Right lung (tissue), 10 donors: ENCODE results near the gene CSRP3. TPM values are rescaled to one million over a fixed set of nuclear protein-coding genes. Genes with fewer than 3 reads are reported as not detected.
A peak's percentile ranks its signal among the peaks of the same experiment; 100 is the strongest.

ENCODE experiments used
- DNase-seq, 2 donors: peaks; one replicate each; pipeline ENCODE4 v3.0.0-alpha.2; 2013
- long read RNA-seq, 8 donors: transcript quantifications; one replicate each; lab custom pipeline, GENCODE V29; 2026
- polyA plus RNA-seq, 5 donors: library from polyadenylated mRNA; unstranded; fragments of 120-200 nt; gene quantifications; one replicate each; pipeline versions ENCODE4 v1.2.1 to v1.2.3, GENCODE V29; 2013; ENCODE audit warnings: inconsistent platforms in 1 of 5, low replicate concordance in 1 of 5; ENCODE audit not compliant: insufficient read length in 5 of 5, insufficient read depth in 1 of 5

Gene CSRP3
- polyA plus RNA-seq, result 10 to 100 TPM in 1 of 5 donors, 1 to 10 TPM in 2, under 1 TPM in 2; 0.40 to 29.2 (median 1.1) TPM
- long read RNA-seq, donor 1, result 0 reads
- long read RNA-seq, donor 2, result 0 reads
- long read RNA-seq, donor 3, partial matches to known transcripts, result 0 of 3 reads
- long read RNA-seq, donor 3, other reads (novel, unspliced or antisense), result 0 of 3 reads
- long read RNA-seq, donor 4, partial matches to known transcripts, result 0 of 1 reads
- long read RNA-seq, donor 4, other reads (novel, unspliced or antisense), result 0 of 1 reads
- long read RNA-seq, donor 5, partial matches to known transcripts, result 0 of 1 reads
- long read RNA-seq, donor 5, other reads (novel, unspliced or antisense), result 0 of 1 reads
- long read RNA-seq, donor 6, partial matches to known transcripts, result 0 of 1 reads
- long read RNA-seq, donor 6, other reads (novel, unspliced or antisense), result 0 of 1 reads
- long read RNA-seq, donor 7, partial matches to known transcripts, result 0 of 3 reads
- long read RNA-seq, donor 7, other reads (novel, unspliced or antisense), result 0 of 3 reads
- long read RNA-seq, donor 8, result 0 reads

DNA sequence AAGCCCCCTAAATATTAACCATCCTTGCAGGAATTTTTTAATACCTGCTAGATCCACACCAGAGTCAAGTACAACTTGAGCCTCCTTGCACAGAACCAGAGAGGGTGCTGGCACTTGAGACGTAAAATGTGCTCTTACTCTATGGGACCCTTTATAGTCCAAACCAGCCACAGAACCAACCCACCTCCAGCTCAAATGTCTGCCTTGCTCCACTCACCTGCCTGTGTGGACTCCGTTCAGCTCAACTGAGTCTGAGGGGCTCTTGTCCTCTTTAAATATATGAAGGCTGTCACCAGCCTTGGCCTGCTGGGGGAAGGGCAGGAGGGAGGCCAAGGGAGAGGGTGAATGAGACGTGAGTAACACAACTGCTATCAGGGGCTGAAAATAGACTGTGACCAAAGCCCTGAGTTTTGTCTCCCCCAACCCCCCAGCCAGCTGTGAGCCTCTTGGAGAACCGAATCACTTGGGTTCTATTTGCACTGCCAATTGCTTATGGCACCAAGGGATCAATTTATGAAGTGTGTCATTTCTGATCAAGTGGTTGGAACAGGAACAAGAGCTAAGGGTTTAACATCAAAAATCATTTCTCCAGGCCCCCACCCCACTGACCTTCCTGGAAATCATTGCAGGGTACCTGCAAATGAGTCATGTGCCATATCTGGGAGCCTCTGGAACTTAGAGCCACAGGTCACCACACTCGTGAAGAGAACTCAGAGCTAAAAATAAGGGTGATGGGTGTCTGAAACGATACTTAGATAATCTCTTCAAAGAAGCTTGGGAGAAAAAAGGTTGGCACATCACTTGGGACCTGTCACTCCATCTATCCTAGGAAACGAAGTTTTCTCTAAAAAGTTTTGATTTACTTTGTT lies at the start of gene CSRP3:
TSS of gene CSRP3 (minus strand) at position 247 of the 869 bp plus-strand sequence. CDS start 9,535 bp downstream, outside the sequence.
- DNase-seq, result no peak

DNA sequence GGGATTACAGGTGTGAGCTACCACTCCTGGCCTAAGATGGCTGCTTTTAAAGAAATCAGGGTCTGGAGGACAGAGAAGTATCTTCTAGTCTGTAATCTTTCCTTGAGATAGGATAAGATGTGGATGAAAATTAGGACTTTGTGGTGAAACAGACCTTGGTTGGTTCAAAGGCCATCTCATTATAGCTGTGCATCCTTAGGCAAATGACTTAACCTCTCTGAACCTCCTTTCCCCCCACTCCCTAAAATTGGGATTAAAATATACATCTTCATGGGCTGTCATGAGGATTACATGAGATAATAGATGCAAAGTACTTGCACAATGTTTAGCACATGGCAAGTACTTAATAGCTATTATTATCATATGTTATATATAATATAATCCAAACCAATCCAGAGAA lies 49.8 kb upstream of the CSRP3 start:
- DNase-seq, result no peak

DNA sequence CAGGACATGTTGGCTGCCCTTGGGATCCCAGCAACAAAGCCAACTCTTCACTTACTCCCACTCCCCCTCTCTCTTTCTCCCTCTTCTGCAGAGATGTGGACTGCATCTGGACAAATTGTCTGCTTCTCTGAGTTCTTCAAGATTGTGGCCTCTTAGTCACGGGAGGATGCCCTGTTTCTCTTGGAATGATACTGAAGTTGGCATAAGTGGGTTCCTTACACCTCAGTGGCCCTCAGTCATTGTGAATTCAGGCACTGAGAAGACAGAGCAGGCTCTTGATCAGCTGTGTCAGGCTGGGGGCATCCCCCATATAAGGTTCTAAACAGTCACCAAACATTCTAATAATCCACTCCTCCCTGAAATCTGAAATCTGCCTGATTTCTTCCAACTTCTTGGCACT lies 45.0 kb upstream of the CSRP3 start:
- no peak for DNase-seq

DNA sequence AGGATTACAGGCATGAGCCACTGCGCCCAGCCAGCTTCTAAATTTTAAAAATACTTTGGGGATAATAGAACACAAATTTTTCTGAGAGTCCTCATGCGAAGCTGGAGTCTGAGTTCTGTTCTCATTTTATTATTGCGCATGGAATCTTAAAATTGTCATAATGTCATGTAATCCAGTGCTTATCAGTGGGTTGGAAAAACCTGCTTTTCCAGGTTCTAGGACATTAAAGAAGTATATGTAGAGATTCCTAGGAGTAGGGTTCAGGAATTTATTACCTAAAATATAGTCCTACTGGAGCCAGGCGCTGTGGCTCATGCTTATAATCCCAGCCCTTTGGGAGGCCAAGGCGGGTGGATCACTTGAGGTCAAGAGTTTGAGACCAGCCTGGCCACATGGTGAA lies 43.6 kb upstream of the CSRP3 start:
- no peak for DNase-seq

DNA sequence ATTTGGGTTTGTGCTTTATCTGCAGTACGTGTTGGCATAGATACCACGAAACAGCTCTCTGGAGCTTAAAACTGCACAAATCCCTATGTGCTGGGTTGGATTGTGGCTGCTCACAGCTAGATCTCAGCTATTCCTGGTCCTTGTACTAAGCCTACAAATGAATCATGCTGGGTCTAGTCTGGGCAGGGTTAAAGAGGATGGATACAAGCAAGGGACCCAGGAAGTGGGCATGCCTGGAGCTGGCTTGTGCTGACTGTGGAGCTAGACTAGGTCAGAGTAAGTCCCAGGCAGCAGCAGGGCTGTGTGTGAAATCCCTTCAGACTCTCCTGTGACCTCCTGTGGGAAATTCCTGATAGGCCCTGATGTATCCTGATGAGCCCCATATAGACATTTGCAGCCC lies 42.8 kb upstream of the CSRP3 start:
- no peak for DNase-seq

DNA sequence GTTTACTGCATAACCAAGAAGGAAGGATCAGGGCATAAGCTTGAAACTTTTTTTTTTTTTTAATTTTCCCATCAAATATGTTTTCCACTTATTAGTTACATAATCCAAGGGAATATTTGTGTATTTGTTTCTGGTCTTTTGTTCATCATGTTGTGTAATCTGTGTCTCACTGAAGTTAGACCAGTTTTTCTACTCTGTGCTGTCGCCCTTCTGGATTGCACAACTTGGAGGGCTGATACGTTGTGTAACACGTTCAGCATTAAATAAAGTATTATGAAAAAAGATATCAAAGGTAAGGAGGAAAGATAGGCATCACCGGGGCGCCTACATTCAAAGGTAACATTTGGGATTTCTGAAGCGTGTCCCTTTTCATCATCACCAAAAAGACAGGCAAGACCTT lies 42.3 kb upstream of the CSRP3 start:
- DNase-seq, result peak in 1 of 2 donors; percentile 34

DNA sequence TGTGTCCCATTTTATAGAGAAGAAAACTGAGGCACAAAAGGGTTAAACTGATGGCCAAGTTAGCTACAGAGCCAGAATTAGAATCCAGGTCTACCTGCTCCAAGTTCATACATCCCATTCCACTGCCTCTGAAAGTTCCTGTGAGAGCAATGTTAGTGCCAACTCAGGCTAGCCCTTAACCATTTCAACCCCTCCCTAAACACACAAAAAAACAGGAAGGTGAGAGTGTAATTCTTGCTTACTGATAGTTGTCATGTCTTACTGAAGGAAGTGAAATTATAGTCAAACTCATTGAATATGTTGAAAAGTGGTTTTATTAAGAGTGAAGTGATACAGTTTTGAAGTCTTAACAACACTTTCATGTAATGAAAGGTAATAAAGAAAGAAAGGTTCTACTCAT lies 41.8 kb upstream of the CSRP3 start:
- peak in 1 of 2 donors; percentile 3 for DNase-seq

DNA sequence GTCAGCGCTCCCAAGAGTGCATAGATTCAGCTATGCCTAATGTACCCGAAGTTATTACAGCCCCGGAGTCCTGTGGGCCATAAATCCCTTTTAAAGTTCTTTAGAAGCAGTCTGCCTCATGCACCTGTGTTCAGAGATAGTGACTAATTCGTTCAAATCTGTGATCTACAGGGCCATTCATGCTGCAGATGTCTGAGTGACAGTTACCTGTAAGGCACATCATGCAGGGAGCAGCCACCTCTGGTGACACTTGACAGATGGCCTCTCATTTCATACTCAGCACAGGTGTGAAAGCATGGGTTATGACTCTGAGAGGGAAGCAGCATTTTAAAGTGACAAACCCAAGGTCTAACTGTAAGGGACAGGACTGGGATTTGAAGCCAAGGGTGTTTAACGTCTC lies 41.4 kb upstream of the CSRP3 start:
- DNase-seq, result no peak

DNA sequence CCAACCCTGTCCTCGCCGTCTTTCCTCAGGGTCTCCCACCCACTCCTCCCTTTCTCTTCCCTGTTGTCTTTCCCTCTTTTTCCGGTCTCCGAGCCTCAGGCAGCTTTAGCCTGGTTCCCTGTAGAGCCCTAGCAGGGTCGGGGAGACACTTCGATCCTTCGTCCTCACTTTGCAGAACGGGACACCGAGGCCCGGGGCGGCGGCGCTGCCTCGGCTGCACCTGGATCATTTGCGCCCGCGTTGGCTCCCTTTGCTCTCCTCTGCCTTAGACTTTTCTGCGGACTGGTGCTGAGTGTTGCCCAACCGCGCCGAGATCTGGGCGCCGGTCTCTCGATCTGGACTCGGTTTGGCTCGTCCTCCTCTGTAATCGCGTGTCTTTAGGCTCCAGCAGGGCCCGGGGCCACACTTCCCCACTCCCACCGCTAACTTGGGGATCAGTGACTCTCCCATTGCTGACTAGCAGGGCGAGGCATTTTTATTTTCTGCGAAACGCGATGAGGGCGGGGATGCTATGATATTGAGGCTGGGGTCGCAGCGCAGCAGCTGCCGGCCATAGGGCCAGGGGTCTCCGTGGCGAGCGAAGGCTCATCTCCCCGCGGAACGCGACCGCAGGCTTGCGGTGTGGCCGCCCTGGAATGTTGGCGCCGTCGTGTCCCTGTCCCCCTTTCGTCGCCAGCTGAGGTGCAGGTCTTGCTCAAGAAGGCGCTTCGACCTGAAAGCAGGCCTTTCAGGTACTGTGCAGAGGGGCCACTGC lies 40.6 kb upstream of the CSRP3 start:
- DNase-seq, result peak in 1 of 2 donors; percentile 8

DNA sequence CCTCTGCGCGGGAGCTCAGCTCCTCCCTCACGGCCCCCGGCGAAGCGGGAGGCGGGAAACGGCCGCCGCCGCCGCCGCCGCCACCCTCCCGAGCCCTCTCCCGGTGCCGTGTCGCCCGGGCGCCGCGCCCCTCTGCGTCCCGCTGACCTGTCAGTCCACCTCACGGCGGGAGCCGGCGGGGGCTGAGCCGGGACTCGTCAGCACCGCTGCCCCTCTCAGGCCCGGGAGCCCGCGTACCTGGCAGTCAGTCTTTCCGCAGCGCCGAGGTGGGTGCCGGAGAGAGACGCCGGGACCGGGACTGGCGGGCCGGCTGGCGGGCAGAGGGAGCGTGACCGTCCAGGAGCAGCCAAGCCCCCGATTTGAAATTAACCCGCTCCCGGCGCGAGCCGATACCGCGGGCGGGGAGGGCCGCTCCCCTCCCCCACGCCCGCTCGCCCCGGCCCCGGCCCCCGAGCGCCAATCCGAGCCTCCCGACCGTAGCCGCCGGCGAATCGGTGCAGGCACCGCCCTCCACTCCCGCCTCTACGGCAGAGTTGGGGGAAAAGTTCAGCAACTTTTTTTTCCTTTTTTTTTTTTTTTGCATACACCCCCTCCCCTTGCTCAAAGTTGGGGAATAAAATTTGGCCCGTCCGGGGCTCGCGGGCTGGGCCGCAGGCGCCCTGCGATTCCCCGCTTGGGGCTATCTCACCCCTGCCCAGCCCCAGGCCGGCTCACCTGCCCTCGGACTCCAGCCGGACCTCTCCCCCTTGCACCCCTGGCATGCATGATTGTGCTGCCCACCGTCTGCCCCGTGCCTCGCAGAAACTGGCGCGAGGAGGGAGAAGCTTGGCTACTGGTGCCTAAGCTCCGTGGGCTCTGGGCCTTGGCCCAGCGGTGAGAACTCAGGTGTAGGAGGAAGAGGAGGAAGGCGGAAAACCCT lies 39.7 kb upstream of the CSRP3 start:
- peak in 1 of 2 donors; percentile 18 for DNase-seq

DNA sequence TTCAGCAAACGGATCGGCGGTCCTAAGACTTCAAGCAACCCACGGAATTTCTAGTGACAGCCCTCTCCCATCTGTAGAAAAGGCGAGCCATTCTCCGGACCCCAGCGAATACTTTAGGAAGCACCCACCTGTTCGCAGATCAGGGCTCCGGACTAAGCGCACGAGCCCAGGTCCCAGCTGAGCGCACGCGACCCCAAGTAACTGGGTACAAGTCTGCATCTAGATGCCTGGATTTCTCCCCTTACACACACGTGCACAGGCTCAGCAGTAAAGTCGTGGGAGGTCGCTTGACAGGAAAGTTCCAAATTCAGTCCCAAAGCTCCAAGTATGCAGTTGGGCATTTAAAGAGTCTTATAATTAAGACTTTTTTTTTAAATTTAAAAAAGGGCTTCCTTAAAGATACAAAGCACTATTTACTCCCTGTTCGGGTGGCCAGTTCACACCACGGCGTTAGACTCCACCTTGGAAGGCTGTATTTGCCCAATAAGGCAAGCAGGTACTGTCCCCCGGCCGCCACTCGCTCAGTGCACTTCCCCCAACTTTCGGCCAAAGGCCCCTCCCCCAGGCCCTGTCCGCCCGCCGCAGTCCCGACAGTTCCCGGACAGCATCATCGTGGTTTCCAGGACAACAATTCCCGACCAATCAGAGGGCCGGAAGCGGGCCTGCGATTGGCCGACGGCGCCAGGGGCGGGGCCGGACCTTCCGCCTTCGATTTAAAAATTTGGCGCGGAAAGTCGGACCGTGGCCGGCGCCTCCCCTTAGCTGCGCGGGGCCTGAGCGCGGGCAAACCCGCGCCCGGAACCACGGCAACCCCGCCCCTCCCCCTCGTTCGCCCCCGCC lies 38.9 kb upstream of the CSRP3 start, which contains the start of gene E2F8:
TSS of gene E2F8 (minus strand) at position 526 of the 840 bp plus-strand sequence. CDS start 824 bp downstream, outside the sequence.
- DNase-seq, result peak; percentile 94 to 95

DNA sequence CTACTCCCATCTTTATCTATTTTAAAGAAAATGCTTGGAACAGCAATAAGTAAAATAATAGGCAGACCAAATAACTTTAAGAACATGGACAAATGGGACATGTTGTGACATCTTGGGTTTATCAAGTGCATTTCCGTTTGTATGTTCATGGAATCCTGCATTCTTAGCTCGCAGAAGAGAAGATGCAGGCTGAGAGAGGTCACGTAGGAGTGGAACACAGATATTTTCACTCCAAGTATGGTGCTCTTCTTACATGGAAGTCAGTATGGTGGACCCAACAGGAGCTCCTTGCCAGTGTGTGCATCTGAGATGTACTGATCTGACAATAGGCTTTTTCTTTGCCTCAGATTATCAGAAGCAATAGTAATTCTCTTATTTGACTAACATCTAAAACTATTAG lies 37.3 kb upstream of the CSRP3 start:
- no peak for DNase-seq

DNA sequence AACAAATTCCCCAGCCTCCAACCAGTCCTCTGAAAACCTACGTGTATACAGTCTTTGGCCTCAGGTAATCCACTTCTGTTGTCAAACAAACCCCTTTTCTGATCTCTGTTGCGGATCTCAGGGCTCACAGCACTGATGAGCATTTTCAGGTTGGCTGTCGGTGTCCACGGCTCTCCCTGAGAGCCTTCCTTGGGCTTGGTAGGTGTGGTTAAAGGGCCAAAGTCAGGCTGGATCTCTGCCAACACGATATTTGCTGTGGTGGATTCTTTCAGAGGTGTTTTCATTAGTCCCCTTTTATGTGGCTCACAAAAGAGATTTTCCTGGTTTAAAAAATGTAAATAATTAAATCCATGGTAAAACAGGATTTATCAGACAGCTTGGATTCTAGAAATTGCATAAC lies 36.0 kb upstream of the CSRP3 start:
- DNase-seq, result peak in 1 of 2 donors; percentile 7

DNA sequence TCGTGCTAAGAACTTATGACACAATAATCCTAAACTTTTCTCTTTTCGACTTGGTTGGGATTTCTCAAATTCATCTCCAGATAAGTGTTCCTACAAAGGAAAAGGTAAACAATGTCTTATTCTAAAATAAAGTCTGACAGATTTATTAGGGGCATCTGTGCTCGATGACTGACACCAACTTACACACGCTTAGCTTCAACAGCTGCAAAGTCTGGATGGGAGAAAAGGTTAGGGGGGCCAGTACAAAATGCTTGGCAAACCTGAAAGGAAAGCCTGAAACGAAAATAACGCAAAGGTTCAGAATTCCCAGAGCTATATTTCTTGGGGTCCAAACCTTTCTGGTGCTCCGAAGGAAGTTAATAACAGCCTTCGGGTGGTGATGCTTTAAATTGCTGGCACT lies 35.6 kb upstream of the CSRP3 start:
- DNase-seq, result no peak

DNA sequence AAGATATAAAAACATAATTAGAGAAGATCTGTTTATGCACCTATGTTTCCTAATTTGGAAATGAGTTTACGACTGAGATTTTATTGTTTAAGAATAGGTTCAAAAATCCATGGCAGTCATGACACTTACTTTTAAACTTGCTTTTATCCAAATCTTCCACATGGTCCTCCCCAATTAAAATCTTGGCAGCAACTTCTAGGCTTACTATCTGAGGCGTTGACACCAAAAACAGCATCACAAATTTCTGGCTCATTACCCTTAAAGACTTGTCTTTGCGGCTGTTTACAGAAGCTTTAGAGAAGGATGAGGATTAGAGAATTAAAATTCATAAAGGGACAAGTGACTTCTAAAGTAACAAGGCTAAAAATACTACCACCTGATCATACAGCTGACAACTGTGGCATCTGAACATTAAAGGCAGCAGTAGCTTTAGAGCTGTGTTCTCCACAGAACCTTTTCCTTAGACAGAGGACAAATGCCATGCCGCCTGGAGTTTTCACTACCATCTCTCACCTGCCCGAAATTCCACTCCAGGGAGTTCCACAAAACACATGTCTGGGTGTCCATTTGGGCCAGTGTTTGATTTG lies 32.5 kb upstream of the CSRP3 start:
- DNase-seq, result no peak

DNA sequence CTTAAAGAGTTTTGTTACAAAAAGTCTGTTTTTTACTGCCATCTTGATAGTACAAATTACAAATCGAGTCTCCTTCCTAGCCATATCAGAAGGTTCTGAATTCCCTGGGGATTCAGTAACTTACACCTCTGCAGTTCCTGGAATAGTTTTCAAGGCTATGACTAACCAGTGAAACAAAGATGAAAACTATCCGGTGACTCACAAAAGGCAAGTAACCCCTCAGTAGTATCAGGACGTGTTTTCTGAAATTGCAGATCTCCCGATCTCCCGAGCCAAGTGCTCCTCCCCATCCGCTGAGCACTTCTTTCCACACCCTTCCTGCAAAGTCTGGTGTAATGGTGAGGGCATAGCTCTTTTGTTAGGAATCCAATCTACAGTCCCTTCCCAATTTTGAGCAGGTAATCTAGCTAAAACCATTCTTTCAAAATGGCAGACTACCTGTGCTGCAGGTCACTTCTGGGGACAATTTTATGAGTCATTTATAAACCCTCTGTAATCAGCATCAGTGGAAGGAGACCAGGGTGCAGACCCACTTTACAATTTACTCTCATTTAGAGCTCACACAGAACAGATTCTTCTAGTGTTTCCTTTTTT lies 31.2 kb upstream of the CSRP3 start:
- DNase-seq, result no peak

DNA sequence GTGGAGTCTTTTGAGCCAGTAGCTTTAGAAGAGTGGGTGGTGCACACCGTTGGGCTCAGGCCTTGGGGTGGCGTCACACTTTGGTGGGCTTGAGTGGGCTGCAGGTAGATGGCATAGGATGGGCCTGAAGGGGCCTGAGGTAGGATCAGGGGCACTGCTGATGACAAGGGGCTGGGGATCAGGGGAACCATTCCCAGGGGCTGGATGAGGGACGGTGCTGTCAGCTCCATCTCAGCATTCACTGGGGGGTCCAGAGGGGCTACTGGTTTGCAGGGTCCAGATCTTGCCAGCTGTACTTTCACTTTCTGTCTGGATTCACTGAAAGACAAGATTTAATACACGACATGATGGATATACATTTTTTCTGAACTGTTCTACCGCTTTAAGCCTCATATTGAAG lies 27.9 kb upstream of the CSRP3 start:
- no peak for DNase-seq

DNA sequence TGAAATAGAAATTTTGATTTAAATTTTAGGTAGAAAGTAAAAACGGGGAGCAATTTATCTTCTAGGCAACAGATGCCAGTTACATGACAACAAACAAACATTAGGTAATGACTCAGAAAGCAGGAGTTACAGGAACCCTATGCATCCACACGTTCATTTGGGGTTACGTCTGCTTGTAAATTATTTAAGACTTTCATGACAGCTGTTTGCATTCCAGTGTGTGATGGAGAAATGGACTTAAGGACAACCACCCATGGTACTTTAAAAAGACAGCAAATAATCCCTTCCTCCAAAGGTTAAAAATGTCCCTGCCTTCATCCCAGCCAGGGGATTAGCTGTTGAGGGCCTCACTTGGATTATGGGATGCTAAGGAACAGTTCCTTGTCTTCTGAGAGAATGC lies 27.2 kb upstream of the CSRP3 start:
- no peak for DNase-seq
